DMS153 (cell line): ENCODE results near the gene MTLN.
"Not testable (repeated sequence)": the region's sequence is repeated elsewhere in the genome, so short reads cannot be mapped to it uniquely, and the experiment has no call there.

Experiments used
- DNase-seq: peaks from one replicate; lab custom pipeline; 2025; lab: John Stamatoyannopoulos, UW

MTLN gene, protein sequence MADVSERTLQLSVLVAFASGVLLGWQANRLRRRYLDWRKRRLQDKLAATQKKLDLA

DNA sequence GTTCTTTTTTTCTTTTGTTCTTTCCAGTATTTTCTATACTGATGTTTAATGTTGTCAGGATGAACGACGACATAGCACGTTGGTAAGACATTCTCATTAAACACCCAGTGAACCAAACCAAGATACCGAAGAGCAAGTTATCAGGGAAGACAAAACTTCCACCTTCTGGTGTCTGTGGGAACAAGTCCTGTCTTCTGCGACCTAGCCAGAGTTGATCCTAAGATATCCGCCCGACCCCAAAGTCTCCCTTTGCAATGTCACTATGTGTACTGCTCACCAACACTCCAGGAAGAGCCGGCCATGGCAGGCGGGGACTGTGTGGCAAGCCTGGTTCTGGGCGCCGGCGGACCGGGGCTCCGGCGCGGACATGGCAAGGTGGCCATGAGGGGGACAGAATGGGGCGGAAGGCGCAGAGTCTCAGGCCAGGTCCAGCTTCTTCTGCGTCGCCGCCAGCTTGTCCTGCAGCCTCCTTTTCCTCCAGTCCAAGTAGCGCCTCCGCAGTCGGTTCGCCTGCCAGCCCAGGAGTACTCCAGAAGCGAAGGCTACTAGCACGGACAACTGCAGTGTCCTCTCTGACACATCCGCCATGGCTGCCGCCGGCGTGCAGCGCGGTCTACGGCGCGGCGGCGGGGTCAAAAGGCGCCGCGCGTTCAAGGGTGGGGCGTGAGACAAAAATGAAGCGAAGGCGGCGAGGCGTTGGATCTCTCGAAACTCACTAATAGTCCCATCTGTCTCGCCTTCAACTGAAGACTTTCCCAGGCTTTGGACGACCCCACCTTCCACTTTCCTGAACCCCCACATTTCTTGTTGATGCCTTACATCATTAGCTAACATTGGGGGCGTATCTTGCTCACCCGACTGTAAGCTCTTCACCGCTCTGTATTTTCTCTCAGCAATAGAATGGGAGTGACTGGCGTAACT, at the start of gene MTLN:
Gene MTLN (minus strand): TSS at position 610 of the 921 bp plus-strand sequence. CDS start 22 bp downstream, at position 588.
- DNase-seq, result peak; percentile 15

GRCh38 chr2:110261910-110262309, 49.6 kb upstream of the MTLN start:
- not testable (repeated sequence) for DNase-seq

GRCh38 chr2:110248081-110248795, 35.9 kb upstream of the MTLN start:
- DNase-seq, result not testable (repeated sequence)

DNA sequence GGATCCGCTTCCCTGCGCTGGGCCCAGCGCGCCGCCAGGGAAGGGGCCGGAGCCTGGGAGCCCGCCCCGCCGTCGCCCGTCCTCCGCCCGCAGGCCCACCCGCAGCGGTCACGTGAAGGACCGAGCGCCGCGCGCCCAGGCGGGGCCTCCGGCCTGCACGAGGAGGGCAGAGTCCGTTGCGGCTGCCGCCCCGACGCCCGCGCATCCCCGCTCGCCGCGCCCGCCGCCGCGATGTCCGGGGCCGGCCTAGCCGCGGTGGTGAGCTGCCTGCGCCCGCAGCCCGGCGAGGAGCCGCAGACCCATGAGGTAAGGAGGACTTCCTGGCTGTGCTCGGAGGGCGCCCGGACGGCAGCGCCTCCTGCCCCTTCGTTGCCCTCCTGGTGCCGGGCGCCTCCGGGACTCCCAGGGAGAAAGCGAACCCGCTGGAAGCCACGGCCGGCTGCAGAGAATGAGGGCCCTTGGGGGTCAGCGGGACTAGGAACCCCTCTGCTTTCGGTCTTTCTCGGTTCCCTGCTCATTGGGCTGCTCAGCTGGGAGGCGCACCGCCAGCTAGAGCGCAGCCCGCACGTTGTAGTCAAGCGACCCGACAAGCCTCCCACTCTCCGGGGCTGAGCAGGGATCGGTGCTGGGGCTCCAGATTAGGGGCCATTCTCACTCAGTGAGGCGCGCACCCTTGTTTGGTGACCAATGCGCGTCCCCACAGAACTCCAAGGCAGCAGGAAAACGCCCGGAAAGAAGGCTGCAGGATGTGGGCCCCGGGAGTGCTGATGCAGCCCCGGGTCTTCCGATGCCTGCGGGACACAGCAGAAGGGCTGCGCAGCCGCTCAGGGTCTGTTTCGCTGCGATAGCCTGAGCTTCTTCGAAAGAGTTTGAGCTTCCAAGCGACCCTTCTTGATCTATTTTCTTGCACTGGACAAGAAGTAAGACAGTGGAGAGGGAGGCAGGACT, 33.4 kb upstream of the MTLN start:
- DNase-seq, result not testable (repeated sequence)

DNA sequence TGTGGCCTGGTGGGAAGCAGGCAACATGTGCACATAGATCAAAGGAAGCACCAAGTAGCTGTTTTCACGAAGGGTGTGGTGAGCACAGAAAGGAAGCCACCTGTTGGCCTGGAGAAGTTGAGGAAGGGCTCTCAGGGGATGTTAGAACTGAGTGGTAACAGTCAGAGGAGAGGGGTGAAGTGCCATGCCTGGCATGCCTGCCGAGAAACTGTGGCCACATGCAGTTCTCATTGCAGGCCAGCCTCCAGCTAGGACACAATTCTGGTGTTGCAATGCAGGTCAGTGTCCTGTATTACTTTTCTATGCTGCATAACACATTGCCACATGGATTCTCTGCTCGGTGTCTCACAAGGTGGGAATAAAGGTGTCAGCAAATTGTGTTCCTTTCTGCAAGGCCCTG, 30.9 kb upstream of the MTLN start:
- not testable (repeated sequence) for DNase-seq

GRCh38 chr2:110234514-110234913, 22.2 kb upstream of the MTLN start:
- not testable (repeated sequence) for DNase-seq

DNA sequence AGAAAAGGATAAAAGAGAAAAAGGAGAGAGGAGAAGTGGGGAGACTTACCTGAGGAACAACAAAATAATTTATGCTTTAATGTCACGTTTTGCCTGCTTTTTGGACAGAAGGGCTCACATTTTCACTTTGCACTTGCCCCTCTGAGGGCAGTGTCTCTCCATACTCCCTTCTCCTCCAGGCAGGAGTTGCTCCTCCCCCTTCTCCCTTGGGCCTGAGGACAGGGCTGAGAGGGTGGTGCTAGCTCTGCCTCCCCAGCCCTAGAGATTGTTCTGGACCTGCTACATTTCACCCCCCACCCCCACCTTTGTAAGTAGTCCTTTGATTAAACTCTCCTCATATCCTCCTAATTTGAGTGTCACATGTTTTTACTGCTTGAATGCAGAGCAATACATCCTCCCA, 17.5 kb upstream of the MTLN start:
- not testable (repeated sequence) for DNase-seq

DNA sequence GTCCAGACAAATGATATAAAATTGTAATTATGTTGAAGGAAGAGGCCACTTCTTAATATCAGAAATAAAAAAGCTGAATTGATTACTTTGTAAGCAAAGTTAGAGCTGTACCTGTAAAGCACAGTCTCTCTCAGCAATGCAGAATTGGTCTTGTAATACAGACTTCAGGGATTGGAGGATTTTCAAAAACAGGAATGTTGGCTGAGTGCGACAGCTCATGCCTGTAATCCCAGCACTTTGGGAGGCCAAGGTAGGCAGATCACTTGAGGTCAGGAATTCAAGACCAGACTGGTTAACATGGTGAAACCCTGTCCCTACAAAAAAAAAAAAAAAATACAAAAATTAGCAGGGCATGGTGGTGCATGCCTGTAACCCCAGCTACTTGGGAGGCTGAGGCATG, 10.3 kb upstream of the MTLN start:
- DNase-seq, result not testable (repeated sequence)

DNA sequence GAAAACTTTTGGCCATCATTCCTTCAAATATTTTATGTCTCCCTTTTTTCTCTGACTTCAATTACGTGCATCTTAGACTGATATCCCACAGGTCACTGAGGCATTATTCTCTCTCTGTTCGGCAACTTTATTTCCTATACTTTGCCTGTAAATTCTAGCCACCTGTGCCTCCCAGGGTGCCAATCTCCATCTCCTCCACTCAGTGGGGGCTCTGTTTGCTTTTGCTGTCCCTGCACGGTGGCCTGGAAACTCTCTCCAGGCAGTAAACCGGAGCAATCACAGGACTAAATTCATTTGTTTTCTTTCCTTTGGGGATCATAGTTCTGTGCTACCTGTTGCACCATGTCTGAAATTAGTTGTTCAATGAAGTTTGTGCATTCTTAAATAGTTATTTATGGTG, 9.6 kb upstream of the MTLN start:
- no peak for DNase-seq

- DNase-seq, result no peak
These were observed 7.8 kb upstream of the MTLN start for GRCh38 chr2:110220190-110220564.

GRCh38 chr2:110219496-110220189, 7.3 kb upstream of the MTLN start:
- no peak for DNase-seq

GRCh38 chr2:110218889-110219288, 6.5 kb upstream of the MTLN start:
- DNase-seq, result not testable (repeated sequence)

- DNase-seq, result no peak
These were observed 4.5 kb upstream of the MTLN start for GRCh38 chr2:110216803-110217202.

- DNase-seq, result no peak
These were observed 3.9 kb upstream of the MTLN start for GRCh38 chr2:110216199-110216598.

- no peak for DNase-seq
These were observed 3.3 kb upstream of the MTLN start for GRCh38 chr2:110215566-110216158.

DNA sequence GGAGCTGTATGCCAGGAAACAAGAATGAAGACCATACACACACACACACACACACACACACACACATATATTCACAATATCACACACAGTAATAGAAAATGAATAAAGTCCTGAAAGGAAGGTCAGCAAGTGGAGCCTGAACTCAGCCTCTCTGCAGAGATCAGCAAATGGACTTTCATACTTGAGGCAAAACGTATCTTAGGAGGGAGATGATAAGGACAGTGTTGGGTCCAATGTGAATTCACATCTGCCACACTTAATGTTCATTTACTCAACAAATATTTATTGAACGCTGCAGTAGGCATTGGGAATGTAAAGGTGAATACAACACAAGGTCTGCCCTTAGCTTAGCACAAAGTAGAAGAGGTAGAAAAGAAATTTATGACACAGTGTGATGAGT, 2.7 kb upstream of the MTLN start:
- no peak for DNase-seq

DNA sequence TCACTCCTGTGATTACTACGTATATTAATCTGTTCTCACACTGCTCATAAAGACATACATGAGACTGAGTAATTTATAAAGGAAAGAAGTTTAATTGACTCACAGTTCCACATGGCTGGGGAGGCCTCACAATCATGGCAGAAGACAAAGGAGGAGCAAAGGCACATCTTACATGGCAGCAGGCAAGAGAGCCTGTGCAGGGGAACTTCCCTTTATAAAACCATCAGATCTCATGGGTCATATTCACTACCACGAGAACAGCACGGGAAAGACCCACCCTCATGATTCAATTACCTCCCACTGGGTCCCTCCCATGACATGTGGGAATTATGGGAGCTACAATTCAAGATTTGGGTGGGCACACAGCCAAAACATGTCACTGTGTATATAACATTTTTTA, 1.2 kb upstream of the MTLN start:
- DNase-seq, result not testable (repeated sequence)

- DNase-seq, result no peak
These were observed 6.5 kb downstream of the MTLN start for GRCh38 chr2:110205660-110206455.

DNA sequence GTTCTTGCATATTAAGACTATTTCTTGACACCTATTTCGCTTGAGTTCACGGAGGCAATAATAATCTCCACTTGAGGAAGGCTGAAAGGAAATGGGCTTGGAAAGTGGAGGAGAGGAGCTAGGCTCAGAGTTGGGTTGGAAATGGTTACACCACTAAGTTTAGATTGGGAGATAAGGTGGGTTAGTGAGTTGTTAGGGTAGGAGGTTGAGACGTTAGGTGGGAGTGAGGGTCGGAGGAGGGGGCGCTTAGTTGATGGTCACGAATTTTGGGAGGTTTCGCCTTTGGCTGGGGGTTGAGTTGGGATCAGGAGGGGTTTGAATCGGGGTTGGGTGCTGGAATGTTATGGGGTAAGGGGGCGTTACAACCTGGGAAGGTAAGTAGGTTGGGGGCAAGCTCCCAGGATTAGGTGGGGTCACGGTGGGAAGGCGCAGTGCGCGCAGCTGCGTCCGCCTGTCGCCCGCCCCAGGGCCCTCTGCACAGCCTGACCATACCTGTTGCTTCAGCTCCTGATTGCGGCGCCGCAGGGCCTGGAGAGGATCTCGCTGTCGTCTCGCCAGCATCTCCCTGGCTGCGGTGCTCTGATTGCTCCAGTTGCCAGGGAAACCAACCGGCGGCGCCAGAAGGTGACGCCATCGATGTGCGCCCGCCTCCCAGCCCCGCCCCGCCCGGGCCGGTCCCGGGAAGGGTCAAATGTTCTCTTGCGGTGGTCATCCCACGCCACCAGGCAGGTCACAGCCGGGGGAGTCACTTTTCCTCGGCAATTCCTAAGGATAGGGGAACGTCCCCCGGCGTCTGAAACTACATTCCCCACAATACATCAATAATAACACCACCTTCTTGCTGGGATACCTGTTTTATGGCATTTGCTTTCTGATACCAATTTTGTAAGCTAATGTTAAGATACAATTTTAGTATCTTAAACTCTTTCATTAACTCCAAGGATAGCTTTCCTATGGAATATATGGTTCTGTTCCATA, 7.7 kb downstream of the MTLN start, which contains the start of gene NPHP1:
Gene NPHP1 (minus strand): TSS at position 606 of the 978 bp plus-strand sequence. CDS start 45 bp downstream, at position 561.
- peak; percentile 61 for DNase-seq
